ENCODE results near the gene KCNJ3.
A peak's percentile ranks its signal among the peaks of the same experiment; 100 is the strongest.
"Not testable (repeated sequence)": the region's sequence is repeated elsewhere in the genome, so short reads cannot be mapped to it uniquely, and the experiment has no call there.

The KCNJ3 gene

DNA sequence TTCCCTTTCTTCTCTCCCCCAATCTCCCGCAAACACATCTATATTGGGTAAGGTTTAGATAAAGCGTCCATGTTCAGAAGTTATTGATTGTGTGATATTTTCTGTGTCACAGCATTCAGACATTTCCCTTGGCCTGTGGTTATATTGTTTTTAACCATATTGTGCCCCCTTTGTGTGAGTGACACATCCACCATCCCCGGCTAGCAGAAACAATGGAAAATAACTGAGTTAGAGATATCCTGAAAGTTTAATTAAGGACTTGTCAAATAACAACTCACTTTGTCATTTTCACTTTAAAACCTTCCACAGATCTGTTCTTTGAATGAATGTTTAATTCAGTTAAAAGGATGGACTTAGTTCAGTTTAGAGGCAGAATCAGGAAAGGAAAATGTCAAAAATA is 151.0 kb downstream of the KCNJ3 start:
- DNase-seq = peak; percentile 17

DNA sequence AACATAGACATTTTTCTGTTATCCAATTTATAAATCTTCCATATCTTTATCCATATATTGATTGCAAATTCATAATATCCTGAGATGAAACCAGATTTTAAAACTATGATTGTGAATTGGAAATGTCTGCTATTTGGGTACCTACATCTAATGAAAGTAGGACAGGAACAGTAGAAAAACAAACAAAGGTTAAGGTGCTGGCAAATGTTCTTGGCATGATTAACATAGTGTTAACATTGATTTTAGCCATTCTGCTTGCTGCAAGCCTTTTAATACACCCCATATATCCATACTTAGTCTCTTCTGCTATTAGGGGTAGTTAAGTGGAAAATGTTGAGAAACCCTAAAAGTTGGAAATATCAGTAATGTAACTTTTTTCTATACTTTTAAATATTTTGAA is 152.0 kb downstream of the KCNJ3 start:
- DNase-seq = no peak

DNA sequence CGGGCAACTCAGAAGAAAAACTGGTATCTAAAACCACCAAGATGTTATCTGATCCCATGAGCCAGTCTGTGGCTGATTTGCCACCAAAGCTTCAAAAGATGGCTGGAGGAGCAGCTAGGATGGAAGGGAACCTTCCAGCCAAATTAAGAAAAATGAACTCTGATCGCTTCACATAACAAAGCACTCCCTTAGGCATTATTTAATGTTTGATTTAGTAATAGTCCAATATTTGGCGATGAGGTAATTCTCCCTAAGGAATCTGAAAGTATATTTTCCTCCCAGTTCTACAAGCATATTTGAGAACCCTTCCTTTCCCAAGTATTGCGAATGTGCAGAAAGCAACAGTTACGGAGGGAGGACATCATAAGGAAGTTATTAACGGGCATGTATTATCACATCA is 156.6 kb downstream of the KCNJ3 start:
- DNase-seq = peak; percentile 18

DNA sequence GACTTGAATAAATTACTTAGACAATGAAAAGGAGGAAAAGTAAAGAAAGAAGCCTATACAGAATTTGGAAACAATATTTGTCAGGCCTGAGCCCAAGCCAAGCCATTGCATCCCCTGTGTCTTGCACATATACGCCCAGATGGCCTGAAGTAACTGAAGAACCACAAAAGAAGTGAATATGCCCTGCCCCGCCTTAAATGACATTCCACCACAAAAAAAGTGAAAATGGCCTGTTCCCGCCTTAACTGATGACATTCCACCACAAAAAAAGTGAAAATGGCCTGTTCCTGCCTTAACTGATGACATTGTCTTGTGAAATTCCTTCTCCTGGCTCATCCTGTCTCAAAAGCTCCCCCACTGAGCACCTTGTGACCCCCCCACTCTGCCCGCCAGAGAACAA is 168.7 kb downstream of the KCNJ3 start:
- not testable (repeated sequence) for DNase-seq

DNA sequence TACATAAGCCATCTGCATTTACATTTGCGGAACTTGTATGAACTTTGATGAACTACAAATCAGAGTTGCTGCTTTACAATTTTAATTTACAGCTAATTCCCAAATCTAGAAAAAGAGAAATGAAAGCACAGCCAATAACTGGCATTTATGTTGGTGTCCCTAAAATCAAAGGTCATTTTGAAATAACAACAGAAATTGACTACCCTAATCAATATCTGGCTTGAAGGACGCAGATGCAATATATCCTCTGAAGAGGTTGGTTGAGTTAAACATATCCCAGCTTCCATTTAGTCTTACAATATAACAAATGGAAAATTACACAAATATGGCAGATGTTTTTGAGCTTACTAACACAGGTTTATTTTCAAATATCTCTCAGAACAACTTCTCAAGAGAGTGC is 177.5 kb downstream of the KCNJ3 start:
- no peak for DNase-seq

DNA sequence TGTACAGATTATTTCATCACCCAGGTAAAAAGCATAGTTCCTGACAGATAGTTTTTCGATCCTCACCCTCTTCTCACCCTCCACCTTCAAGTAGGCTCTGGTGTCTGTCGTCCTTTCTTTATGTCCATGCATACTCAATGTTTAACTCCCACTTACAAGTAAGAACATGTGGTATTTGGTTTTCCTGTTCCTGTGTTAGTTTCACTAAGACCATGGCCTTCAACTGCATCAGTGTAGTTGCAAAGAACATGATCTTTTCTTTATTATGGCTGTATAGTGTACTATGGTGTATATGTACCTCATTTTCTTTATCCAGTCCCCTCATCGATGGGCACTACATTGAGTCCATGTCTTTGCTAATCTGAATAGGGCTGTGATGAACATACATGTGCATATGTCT is 184.2 kb downstream of the KCNJ3 start:
- no peak for DNase-seq

DNA sequence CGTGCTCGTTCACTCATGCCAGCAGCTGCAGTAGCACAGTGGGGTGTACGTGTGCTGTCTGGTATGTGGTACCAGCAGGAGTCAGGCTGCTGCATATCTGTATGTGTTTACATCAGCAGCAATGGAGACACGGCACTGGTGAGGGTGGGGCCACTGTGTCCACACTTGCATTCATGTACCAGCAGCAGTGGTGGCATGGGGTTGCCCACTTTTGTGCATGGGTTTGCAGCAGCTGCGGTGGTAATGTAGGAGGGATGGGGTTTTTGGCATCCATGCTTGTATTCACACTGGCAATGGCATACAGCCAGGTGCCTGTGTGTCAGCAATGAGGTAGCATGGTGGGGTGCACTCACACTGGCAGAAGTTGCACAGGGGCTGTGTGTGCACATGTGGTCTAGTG is 187.8 kb downstream of the KCNJ3 start:
- no peak for DNase-seq

DNA sequence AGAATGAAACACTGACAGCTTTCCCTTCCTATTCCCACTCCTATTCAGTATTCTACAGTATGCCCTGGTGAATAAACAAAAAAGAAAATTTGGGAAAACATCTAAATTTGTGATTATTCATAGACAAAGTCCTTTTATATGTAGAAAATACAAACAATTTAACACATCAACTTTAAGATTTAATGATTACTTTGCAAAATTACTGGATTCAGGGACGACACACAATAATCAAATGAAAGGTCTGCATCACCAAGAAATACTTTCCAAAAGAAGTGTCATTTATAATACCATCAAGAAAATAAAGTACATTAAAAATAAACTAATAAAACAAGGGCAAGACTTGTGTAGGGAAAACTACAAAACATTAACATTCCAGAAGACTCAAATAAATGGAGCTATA is 199.8 kb downstream of the KCNJ3 start:
- DNase-seq = no peak

DNA sequence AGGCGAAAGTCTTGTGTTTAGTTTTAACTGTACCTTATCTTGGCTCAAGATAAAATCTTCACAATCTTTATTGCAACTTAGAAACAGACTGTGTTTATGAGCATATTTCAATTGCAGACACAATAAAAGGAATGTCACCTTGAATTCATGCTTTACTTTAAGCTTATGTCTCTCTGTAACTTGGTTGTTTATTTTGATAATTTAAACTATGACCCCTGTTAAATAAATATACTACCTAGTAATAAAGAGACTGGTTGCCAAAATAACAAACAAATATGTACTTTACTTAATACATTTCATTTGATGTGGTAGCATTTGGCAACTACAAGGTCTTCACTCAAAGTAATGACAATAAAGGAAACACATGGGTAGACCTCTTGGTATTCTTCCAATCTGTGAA is 202.6 kb downstream of the KCNJ3 start:
- DNase-seq = no peak
